ENCODE data around the gene SYNE2. TPM values are rescaled to one million over a fixed set of nuclear protein-coding genes. Genes with fewer than 3 reads are reported as not detected.

Gene SYNE2
- total RNA-seq, 1 donor from 2014 or later = 186 TPM

GRCh38 chr14:64200170-64200569 lies 347.4 kb downstream of the SYNE2 start:
- H3K9me3 ChIP-seq (replicated peaks) = no peaks in the 10 kb centered on the region
- peak; percentile 70 for DNase-seq
- peaks cover 68% of the 10 kb centered on the region for H3K4me1 ChIP-seq
- H3K27ac ChIP-seq (replicated peaks) = peak overlapping the region; percentile 87
- intact Hi-C loops (cut with micrococcal nuclease) = no loop called here
- no peaks in the 10 kb centered on the region for H3K36me3 ChIP-seq
- H3K4me3 ChIP-seq = peak overlapping the region; percentile 2
- no peak for TF ChIP-seq CTCF (IDR thresholded peaks at IDR 0.05; ENCODE audit: borderline replicate concordance)
- H3K27me3 ChIP-seq (ENCODE audit: low read depth) = no peaks in the 10 kb centered on the region

- no peaks in the 10 kb centered on the region for H3K27me3 ChIP-seq (ENCODE audit: low read depth)
- H3K4me3 ChIP-seq = no peak overlapping the region
- intact Hi-C loops (cut with micrococcal nuclease) = no loop called here
- H3K27ac ChIP-seq (replicated peaks) = peak overlapping the region; percentile 87
- H3K36me3 ChIP-seq = no peaks in the 10 kb centered on the region
- TF ChIP-seq CTCF (IDR thresholded peaks at IDR 0.05; ENCODE audit: borderline replicate concordance) = no peak
- H3K9me3 ChIP-seq (replicated peaks) = no peaks in the 10 kb centered on the region
- DNase-seq = no peak
- peaks cover 62% of the 10 kb centered on the region for H3K4me1 ChIP-seq
These were observed 348.5 kb downstream of the SYNE2 start for GRCh38 chr14:64201296-64201695.

DNA sequence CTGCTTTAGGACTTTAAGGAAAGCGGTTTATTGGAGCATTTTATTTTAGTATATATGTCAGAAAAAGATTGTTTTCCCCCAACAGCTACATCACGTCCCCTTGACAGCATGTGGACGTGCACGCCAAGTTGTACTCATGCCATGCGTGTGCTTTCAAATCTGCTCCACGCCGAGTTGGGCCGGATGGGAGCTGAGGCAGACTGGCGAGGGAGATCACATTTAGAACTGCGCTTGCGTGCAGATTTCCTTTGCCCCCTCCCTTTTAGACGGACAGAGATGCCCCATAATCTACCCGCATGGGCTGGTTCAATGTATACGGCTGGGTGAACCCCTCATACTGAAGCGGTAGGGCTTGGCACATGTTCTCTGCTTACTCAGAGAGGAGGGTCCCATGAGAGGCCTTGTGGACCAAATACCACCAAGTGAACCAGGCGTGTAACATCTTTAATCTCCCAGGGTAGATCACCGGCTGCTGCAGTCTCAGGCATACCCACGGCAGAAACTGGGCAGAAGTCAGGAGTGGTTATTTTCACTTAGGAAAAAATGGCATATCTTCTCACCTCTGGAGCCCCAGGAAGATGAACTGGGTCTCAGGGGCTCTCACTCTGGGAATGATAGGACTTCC lies 349.2 kb downstream of the SYNE2 start:
- Histone ChIP-seq H3K4me3 (no peak overlapping the region), H3K27ac (replicated peaks) (peak overlapping the region; percentile 87), H3K27me3 (ENCODE audit: low read depth) (no peaks in the 10 kb centered on the region), H3K36me3 (no peaks in the 10 kb centered on the region), H3K9me3 (replicated peaks) (no peaks in the 10 kb centered on the region), H3K4me1 (peaks cover 62% of the 10 kb centered on the region)
- no peak for TF ChIP-seq CTCF (IDR thresholded peaks at IDR 0.05; ENCODE audit: borderline replicate concordance)
- no peak for DNase-seq
- intact Hi-C loops (cut with micrococcal nuclease) = no loop called here

DNA sequence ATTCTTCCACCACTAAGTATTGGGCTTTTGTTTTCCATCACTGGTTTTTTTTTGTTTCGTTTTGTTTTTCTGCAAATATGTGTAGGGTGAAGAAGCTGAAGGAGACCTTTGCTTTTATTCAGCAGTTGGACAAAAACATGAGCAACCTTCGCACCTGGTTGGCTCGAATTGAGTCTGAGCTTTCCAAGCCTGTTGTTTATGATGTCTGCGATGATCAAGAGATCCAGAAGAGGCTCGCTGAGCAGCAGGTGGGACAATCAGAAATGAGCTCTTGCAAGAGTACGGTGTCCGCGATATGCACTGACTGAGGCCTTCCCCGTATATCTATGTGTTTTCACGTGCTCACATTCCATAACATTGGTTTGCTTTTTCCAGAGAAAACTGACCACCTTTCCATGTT lies 349.9 kb downstream of the SYNE2 start:
- no peaks in the 10 kb centered on the region for H3K36me3 ChIP-seq
- H3K4me3 ChIP-seq = no peak overlapping the region
- H3K4me1 ChIP-seq = peaks cover 62% of the 10 kb centered on the region
- no peak for DNase-seq
- intact Hi-C loops (cut with micrococcal nuclease) = no loop called here
- H3K9me3 ChIP-seq (replicated peaks) = no peaks in the 10 kb centered on the region
- H3K27me3 ChIP-seq (ENCODE audit: low read depth) = no peaks in the 10 kb centered on the region
- peak overlapping the region; percentile 87 for H3K27ac ChIP-seq (replicated peaks)
- no peak for TF ChIP-seq CTCF (IDR thresholded peaks at IDR 0.05; ENCODE audit: borderline replicate concordance)

DNA sequence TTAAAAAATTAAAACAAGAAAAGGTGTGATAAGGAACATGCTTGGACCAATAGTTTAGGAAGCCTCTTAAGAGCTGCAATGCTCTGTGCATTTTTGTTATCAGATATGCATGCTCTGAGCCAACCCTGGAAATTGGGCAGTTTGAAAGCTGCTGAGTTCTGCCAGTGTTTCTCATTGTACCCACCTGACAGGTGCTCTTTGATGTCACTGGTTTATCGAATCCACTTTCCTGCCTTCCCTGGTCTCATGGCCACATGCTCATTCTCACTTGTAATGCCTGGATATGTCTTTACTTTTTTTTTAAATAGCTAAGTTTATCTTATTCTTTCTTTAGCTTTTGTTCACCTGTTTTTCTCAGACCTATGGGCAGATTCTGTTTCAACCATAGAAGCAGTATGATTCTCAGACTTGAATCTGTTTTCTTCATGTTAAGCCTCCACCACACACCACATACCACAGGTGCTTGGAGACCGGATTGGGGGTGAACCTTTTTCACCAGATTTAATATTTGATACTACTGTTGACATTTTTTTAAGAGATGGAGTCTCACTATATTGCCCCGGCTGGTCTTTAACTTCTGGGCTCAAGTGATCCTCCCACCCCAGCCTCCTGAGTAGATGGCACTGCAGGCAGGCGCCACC lies 350.7 kb downstream of the SYNE2 start:
- H3K4me3 ChIP-seq = no peak overlapping the region
- TF ChIP-seq CTCF (IDR thresholded peaks at IDR 0.05; ENCODE audit: borderline replicate concordance) = no peak
- peak overlapping the region; percentile 87 for H3K27ac ChIP-seq (replicated peaks)
- intact Hi-C loops (cut with micrococcal nuclease) = no loop called here
- H3K27me3 ChIP-seq (ENCODE audit: low read depth) = no peaks in the 10 kb centered on the region
- DNase-seq = no peak
- peaks cover under 1% of the 10 kb centered on the region for H3K36me3 ChIP-seq
- peaks cover 61% of the 10 kb centered on the region for H3K4me1 ChIP-seq
- no peaks in the 10 kb centered on the region for H3K9me3 ChIP-seq (replicated peaks)
